Progenitor cell of endocrine pancreas (in vitro differentiated cells): ENCODE measurements around the gene PLLP. TPM values are rescaled to one million over a fixed set of nuclear protein-coding genes. Genes with fewer than 3 reads are reported as not detected.
A peak's percentile ranks its signal among the peaks of the same experiment; 100 is the strongest.

Experiments used
- DNase-seq: peaks from one replicate; pipeline ENCODE4 v3.0.0; 2021; ENCODE audit warnings: low spot score; ENCODE audit not compliant: unreplicated experiment
- H3K27ac Mint-ChIP-seq: 2 replicates; pipeline ENCODE4 v1.8.0; 2021; ENCODE audit warnings: mild to moderate bottlenecking, moderate library complexity, mixed read lengths
- H3K27me3 Mint-ChIP-seq: 2 replicates; pipeline ENCODE4 v1.8.0; 2021; ENCODE audit warnings: mixed read lengths
- H3K36me3 Mint-ChIP-seq: 2 replicates; pipeline ENCODE4 v1.8.0; 2022; ENCODE audit warnings: mixed read lengths; ENCODE audit not compliant: insufficient read depth
- H3K4me1 Mint-ChIP-seq: 2 replicates; pipeline ENCODE4 v1.8.0; 2021; ENCODE audit warnings: low read depth, mixed read lengths
- H3K4me3 Mint-ChIP-seq: 2 replicates; pipeline ENCODE4 v1.8.0; 2021; ENCODE audit warnings: low read depth, mild to moderate bottlenecking, moderate library complexity, mixed read lengths
- H3K9me3 Mint-ChIP-seq: 2 replicates; pipeline ENCODE4 v1.8.0; 2021; ENCODE audit warnings: low read depth, mixed read lengths
- CTCF ChIP-seq: fragments of 200-600 bp; sonication (generic); IDR thresholded peaks from one replicate; pipeline ENCODE4 v1.5.0; 2021; ENCODE audit warnings: antibody characterized with exemption, mild to moderate bottlenecking; ENCODE audit not compliant: unreplicated experiment
- total RNA-seq: library from RNA; stranded (reverse); gene quantifications from 2 replicates; pipeline ENCODE4 v1.2.1, GENCODE V29; 2021

PLLP gene
- total RNA-seq, 1 donor from 2014 or later, result 2.9 TPM

- H3K27me3 Mint-ChIP-seq, result no peaks in the 10 kb centered on the region
- TF ChIP-seq CTCF, result no peak
- no peak for DNase-seq
- no peak overlapping the region for H3K4me3 Mint-ChIP-seq
- H3K36me3 Mint-ChIP-seq, result peaks cover 17% of the 10 kb centered on the region
- no peak overlapping the region for H3K27ac Mint-ChIP-seq
- H3K9me3 Mint-ChIP-seq, result no peaks in the 10 kb centered on the region
- H3K4me1 Mint-ChIP-seq, result no peaks in the 10 kb centered on the region
These were observed 33.1 kb downstream of the PLLP start for GRCh38 chr16:57251352-57251751.

GRCh38 chr16:57245472-57246113 is 38.9 kb downstream of the PLLP start:
- peak overlapping the region; percentile 89 for H3K27ac Mint-ChIP-seq
- no peak for TF ChIP-seq CTCF
- no peaks in the 10 kb centered on the region for H3K9me3 Mint-ChIP-seq
- DNase-seq, result no peak
- peak overlapping the region; percentile 75 for H3K4me3 Mint-ChIP-seq
- H3K36me3 Mint-ChIP-seq, result peaks cover 10% of the 10 kb centered on the region
- peaks cover 8% of the 10 kb centered on the region for H3K4me1 Mint-ChIP-seq
- H3K27me3 Mint-ChIP-seq, result no peaks in the 10 kb centered on the region

- Mint-ChIP-seq H3K36me3 (peaks cover 7% of the 10 kb centered on the region), H3K27ac (peak within 1 kb of the TSS; percentile 98)
These were observed 39.6 kb downstream of the PLLP start, which contains the start of gene ARL2BP for GRCh38 chr16:57244767-57245471. TSS of gene ARL2BP (plus strand) at chr16:57245259. CDS start at chr16:57245368, 109 bp downstream.

GRCh38 chr16:57244463-57244766 is 40.1 kb downstream of the PLLP start:
- H3K9me3 Mint-ChIP-seq, result no peaks in the 10 kb centered on the region
- H3K4me1 Mint-ChIP-seq, result peaks cover 8% of the 10 kb centered on the region
- H3K27me3 Mint-ChIP-seq, result no peaks in the 10 kb centered on the region
- no peak for DNase-seq
- H3K36me3 Mint-ChIP-seq, result peaks cover 5% of the 10 kb centered on the region
- TF ChIP-seq CTCF, result no peak
- H3K27ac Mint-ChIP-seq, result peak overlapping the region; percentile 98
- H3K4me3 Mint-ChIP-seq, result peak overlapping the region; percentile 84

More at GRCh38 chr16:57244767-57245471, 39.6 kb downstream of the PLLP start, which contains the start of gene ARL2BP:
- DNase-seq, result peak; percentile 94
- no peaks in the 10 kb centered on the region for H3K27me3 Mint-ChIP-seq
- peaks cover 8% of the 10 kb centered on the region for H3K4me1 Mint-ChIP-seq
- TF ChIP-seq CTCF, result no peak
- H3K4me3 Mint-ChIP-seq, result peak within 1 kb of the TSS; percentile 84
- no peaks in the 10 kb centered on the region for H3K9me3 Mint-ChIP-seq

- DNase-seq, result no peak
- no peak for TF ChIP-seq CTCF
- no peaks in the 10 kb centered on the region for H3K27me3 Mint-ChIP-seq
- no peak overlapping the region for H3K4me3 Mint-ChIP-seq
- no peak overlapping the region for H3K27ac Mint-ChIP-seq
- H3K9me3 Mint-ChIP-seq, result no peaks in the 10 kb centered on the region
- H3K4me1 Mint-ChIP-seq, result peaks cover 8% of the 10 kb centered on the region
- peaks cover 7% of the 10 kb centered on the region for H3K36me3 Mint-ChIP-seq
These were observed 41.8 kb downstream of the PLLP start for GRCh38 chr16:57242650-57243049.
